Gastrocnemius medialis (tissue), 4 donors: Measurements from ENCODE around the gene RSU1. TPM values are rescaled to one million over a fixed set of nuclear protein-coding genes. Genes with fewer than 3 reads are reported as not detected.

Experiments
- ATAC-seq, 2 donors: fragments of 150-250 bp; one replicate each; pipeline ENCODE4 v1.9.1; 2016
- DNase-seq, 2 donors: peaks; one replicate each; pipeline ENCODE4 v3.0.0-alpha.2; 2019
- H3K27ac ChIP-seq, 4 donors: fragments of 200-600 bp; sonication (generic); 1 replicate in 1 of 4; 2 replicates in 3 of 4; pipeline ENCODE4 v1.5.1; 2016 to 2018; ENCODE audit warnings: mild to moderate bottlenecking in 2 of 4, moderate library complexity in 1 of 4
- H3K27me3 ChIP-seq, 3 donors: fragments of 200-600 bp; sonication (generic) in 2 of 3; 1 replicate in 1 of 3; 2 replicates in 2 of 3; pipeline versions ENCODE4 v1.5.1 to v1.6.0; 2016 to 2019; ENCODE audit warnings: mild to moderate bottlenecking in 1 of 3, moderate library complexity in 1 of 3
- H3K36me3 ChIP-seq, 2 donors: fragments of 200-600 bp; sonication (generic) in 1 of 2; one replicate each; pipeline ENCODE4 v1.5.1; 2017 to 2018
- H3K4me1 ChIP-seq, 2 donors: fragments of 200-600 bp; sonication (generic) in 1 of 2; one replicate each; pipeline ENCODE4 v1.5.1; 2016 to 2017; ENCODE audit warnings: mild to moderate bottlenecking in 2 of 2
- H3K4me3 ChIP-seq, 4 donors: fragments of 200-600 bp; sonication (generic) in 3 of 4; 1 replicate in 1 of 4; 2 replicates in 3 of 4; pipeline ENCODE4 v1.5.1; 2016 to 2019; ENCODE audit warnings: mild to moderate bottlenecking in 2 of 4
- H3K9me3 ChIP-seq, 3 donors: fragments of 200-600 bp; sonication (generic) in 2 of 3; 1 replicate in 1 of 3; 2 replicates in 2 of 3; pipeline ENCODE4 v1.5.1; 2016 to 2019
- CTCF ChIP-seq, 5 experiments: fragments of 450-650 bp in 3 of 5; fragments of 200-600 bp in 2 of 5; sonication (generic) in 2 of 5; IDR thresholded peaks in 4 of 5; conservative IDR thresholded peaks in 1 of 5; 1 replicate in 4 of 5; 2 replicates in 1 of 5; pipeline ENCODE4 v1.5.1; 2016 to 2019; ENCODE audit warnings: antibody characterized with exemption in 5 of 5, mild to moderate bottlenecking in 3 of 5, moderate library complexity in 3 of 5
- POLR2A ChIP-seq, 2 donors: fragments of 450-650 bp; IDR thresholded peaks; one replicate each; pipeline ENCODE4 v1.6.1; 2017; ENCODE audit warnings: antibody characterized with exemption in 2 of 2, mild to moderate bottlenecking in 2 of 2, moderate library complexity in 2 of 2
- in situ Hi-C, 4 donors: fragments of 200-750 bp; cut with MboI; loops; one replicate each; pipeline versions ENCODE4 v1.15.0 to v1.8.0; 2017; ENCODE audit warnings: low sequenced_read_pairs in 4 of 4
- intact Hi-C: fragments of 100-400 bp; cut with DNase I; formaldehyde crosslinking; loops from one replicate; pipeline ENCODE4 v1.15.1; 2023; ENCODE audit warnings: low total_unique reads
- total RNA-seq, 4 donors: library from RNA; depleted of rRNA; stranded (reverse); fragments of >200 nt; gene quantifications; one replicate each; pipeline versions ENCODE4 v1.1.0 to v1.2.3, GENCODE V29; 2016

The RSU1 gene
- total RNA-seq, 4 donors from 2014 or later: 24.2 to 32.8 (median 26.1) TPM

- ATAC-seq (no peak), DNase-seq (no peak)
- H3K36me3 ChIP-seq: no peaks in the 10 kb centered on the region
- H3K27ac ChIP-seq: no peak overlapping the region
- H3K4me3 ChIP-seq: no peak overlapping the region
- no peak for TF ChIP-seq CTCF (IDR thresholded peaks at IDR 0.05 in 4 of 5, conservative IDR thresholded peaks at IDR 0.05 in 1 of 5)
- no peak for TF ChIP-seq POLR2A (IDR thresholded peaks at IDR 0.05)
- intact Hi-C loops (no loop called here), in situ Hi-C loops (no loop called here)
- H3K9me3 ChIP-seq: no peaks in the 10 kb centered on the region
- H3K27me3 ChIP-seq: no peaks in the 10 kb centered on the region
- H3K4me1 ChIP-seq: no peaks in the 10 kb centered on the region
Observed at GRCh38 chr10:16606421-16606820, 210.8 kb downstream of the RSU1 start.

GRCh38 chr10:16603308-16603707, 213.9 kb downstream of the RSU1 start:
- intact Hi-C loops: no loop called here

GRCh38 chr10:16602104-16602775, 215.0 kb downstream of the RSU1 start:
- intact Hi-C loops (no loop called here), in situ Hi-C loops (no loop called here)
- no peak for DNase-seq
- Histone ChIP-seq H3K9me3 (no peaks in the 10 kb centered on the region), H3K27ac (no peak overlapping the region), H3K27me3 (no peaks in the 10 kb centered on the region), H3K4me3 (no peak overlapping the region), H3K36me3 (no peaks in the 10 kb centered on the region), H3K4me1 (no peaks in the 10 kb centered on the region)
- TF ChIP-seq CTCF (IDR thresholded peaks at IDR 0.05 in 4 of 5, conservative IDR thresholded peaks at IDR 0.05 in 1 of 5) (no peak), POLR2A (IDR thresholded peaks at IDR 0.05) (no peak)
- no peak for ATAC-seq

More at GRCh38 chr10:16603308-16603707, 213.9 kb downstream of the RSU1 start:
- H3K9me3 ChIP-seq: no peaks in the 10 kb centered on the region
- ATAC-seq (no peak), DNase-seq (no peak)
- H3K36me3 ChIP-seq: no peaks in the 10 kb centered on the region
- no peaks in the 10 kb centered on the region for H3K4me1 ChIP-seq
- no peak overlapping the region for H3K27ac ChIP-seq
- H3K4me3 ChIP-seq: no peak overlapping the region
- H3K27me3 ChIP-seq: no peaks in the 10 kb centered on the region
- TF ChIP-seq CTCF (IDR thresholded peaks at IDR 0.05 in 4 of 5, conservative IDR thresholded peaks at IDR 0.05 in 1 of 5) (no peak), POLR2A (IDR thresholded peaks at IDR 0.05) (no peak)
- in situ Hi-C loops: no loop called here

GRCh38 chr10:16599662-16600061, 217.6 kb downstream of the RSU1 start:
- in situ Hi-C loops: no loop called here
- Histone ChIP-seq H3K9me3 (no peaks in the 10 kb centered on the region), H3K27me3 (no peaks in the 10 kb centered on the region), H3K36me3 (no peaks in the 10 kb centered on the region), H3K4me1 (no peaks in the 10 kb centered on the region), H3K27ac (no peak overlapping the region), H3K4me3 (no peak overlapping the region)
- DNase-seq (no peak), ATAC-seq (no peak)
- intact Hi-C loops: no loop called here
- no peak for TF ChIP-seq CTCF (IDR thresholded peaks at IDR 0.05 in 4 of 5, conservative IDR thresholded peaks at IDR 0.05 in 1 of 5)
- no peak for TF ChIP-seq POLR2A (IDR thresholded peaks at IDR 0.05)

DNA sequence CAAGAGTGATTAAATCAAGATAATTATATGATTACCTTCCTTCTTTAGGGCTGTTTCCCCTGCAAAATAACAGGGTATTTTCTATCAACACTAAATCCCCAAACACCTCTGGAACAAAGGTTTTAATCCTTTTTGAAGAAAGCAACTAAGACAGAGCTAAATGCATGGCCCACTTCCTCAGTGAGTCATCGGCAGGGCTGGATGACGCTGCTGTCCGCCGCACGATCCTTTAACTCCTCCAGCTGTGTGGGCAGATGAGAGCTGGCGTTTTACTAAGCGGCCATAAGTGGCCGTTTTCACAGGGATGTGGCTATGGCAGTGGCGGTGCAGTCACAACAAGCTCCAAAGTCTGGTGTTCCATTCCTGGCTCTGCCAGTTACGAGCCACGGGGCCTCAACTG, 219.6 kb downstream of the RSU1 start:
- Histone ChIP-seq H3K4me1 (no peaks in the 10 kb centered on the region), H3K36me3 (peaks cover 0 to 7% of the 10 kb centered on the region in 2 donors), H3K27me3 (no peaks in the 10 kb centered on the region), H3K4me3 (no peak overlapping the region), H3K27ac (no peak overlapping the region), H3K9me3 (no peaks in the 10 kb centered on the region)
- no peak for TF ChIP-seq CTCF (IDR thresholded peaks at IDR 0.05 in 4 of 5, conservative IDR thresholded peaks at IDR 0.05 in 1 of 5)
- TF ChIP-seq POLR2A (IDR thresholded peaks at IDR 0.05): no peak
- in situ Hi-C loops: no loop called here
- intact Hi-C loops: no loop called here
- DNase-seq (no peak), ATAC-seq (no peak)
